HepG2 (cell line): ENCODE results near the gene TTLL13. TPM values are rescaled to one million over a fixed set of nuclear protein-coding genes. Genes with fewer than 3 reads are reported as not detected.

Experiments used
- ATAC-seq: fragments of 200-7000 bp; cut with Tn5 transposase; 3 replicates; pipeline ENCODE4 v1.9.1; 2020; ENCODE audit warnings: mild to moderate bottlenecking, moderate library complexity
- BruUV-seq: library from RNA; stranded (reverse); fragments of 400-500 nt; replicated peaks from 2 replicates; lab custom pipeline; 2021; lab: Mats Ljungman, UMichigan
- CTCF ChIA-PET: fragments of 300-600 bp; formaldehyde crosslinking; extraction: SDS; loops from one replicate; lab custom pipeline; 2021; ENCODE audit warnings: low total read pairs, inconsistent platforms, low intra/inter-chr PET ratio; lab: Yijun Ruan, JAX
- POLR2A ChIA-PET: fragments of 350-600 bp; sonication (Branson Sonifier 250); formaldehyde crosslinking; loops from one replicate; lab custom pipeline; 2020; ENCODE audit warnings: antibody characterized with exemption, inconsistent platforms; lab: Yijun Ruan, JAX
- DNase-seq: peaks from one replicate; pipeline ENCODE4 v3.0.0-alpha.2; 2015; ENCODE audit warnings: low spot score
- FAIRE-seq: peaks from 3 replicates; lab custom pipeline; 2011; peaks lifted over from hg19 to GRCh38; lab: Jason Lieb, UNC
- H2AFZ ChIP-seq: one replicate; pipeline ENCODE4 v1.6.1; 2011; ENCODE audit warnings: low read length, inconsistent platforms
- H3K27ac ChIP-seq: fragments of 300-600 bp; 3 replicates; pipeline ENCODE4 v1.8.0; 2011; ENCODE audit warnings: mixed run types, mild to moderate bottlenecking, mixed read lengths, low read length, inconsistent platforms; ENCODE audit not compliant: insufficient read depth; ENCODE audit errors: extremely low read length
- H3K27me3 ChIP-seq, 2 experiments: fragments of 200-600 bp in 1 of 2; 2 replicates in 1 of 2; 3 replicates in 1 of 2; pipeline versions ENCODE4 v1.6.0 to v1.8.0; 2011; ENCODE audit warnings: low read length in 2 of 2, mild to moderate bottlenecking in 2 of 2, moderate library complexity in 2 of 2, inconsistent platforms in 1 of 2; ENCODE audit not compliant: insufficient read depth in 2 of 2, control insufficient read depth in 1 of 2
- H3K36me3 ChIP-seq, 2 experiments: fragments of 200-600 bp in 1 of 2; replicated peaks in 1 of 2; 2 replicates in 1 of 2; 3 replicates in 1 of 2; pipeline versions ENCODE4 v1.5.1 to v1.8.0; 2011; ENCODE audit warnings: low read length in 2 of 2, inconsistent platforms in 1 of 2; ENCODE audit not compliant: insufficient read depth in 2 of 2, control insufficient read depth in 1 of 2
- H3K4me1 ChIP-seq: 2 replicates; pipeline ENCODE4 v1.5.1; 2012; ENCODE audit warnings: low read length, inconsistent platforms; ENCODE audit not compliant: insufficient read depth
- H3K4me2 ChIP-seq: 2 replicates; pipeline ENCODE4 v1.6.0; 2011; ENCODE audit warnings: low read depth, low read length, inconsistent platforms
- H3K4me3 ChIP-seq, 3 experiments: fragments of 200-600 bp in 1 of 3; sonication (generic), shearing (Covaris generic) in 1 of 3; replicated peaks in 1 of 3; 2 replicates each; pipeline ENCODE4 v1.5.1; 2011 to 2016; ENCODE audit warnings: low read length in 3 of 3, inconsistent platforms in 2 of 3, low read depth in 2 of 3, mild to moderate bottlenecking in 2 of 3, control low read depth in 1 of 3, mixed read lengths in 1 of 3; ENCODE audit not compliant: insufficient read depth in 1 of 3
- H3K79me2 ChIP-seq: one replicate; pipeline ENCODE4 v1.6.1; 2011; ENCODE audit warnings: low read length, inconsistent platforms; ENCODE audit not compliant: insufficient read depth
- H3K9ac ChIP-seq: 2 replicates; pipeline ENCODE4 v1.6.0; 2011; ENCODE audit warnings: mild to moderate bottlenecking, low read depth, low read length, inconsistent platforms; ENCODE audit not compliant: insufficient read depth
- H3K9me3 ChIP-seq: 2 replicates; pipeline ENCODE4 v1.5.1; 2012; ENCODE audit warnings: mild to moderate bottlenecking, low read length
- H4K20me1 ChIP-seq: 2 replicates; pipeline ENCODE4 v1.6.0; 2011; ENCODE audit warnings: inconsistent platforms, mild to moderate bottlenecking, low read length, moderate library complexity; ENCODE audit not compliant: insufficient read depth
- KIAA2018 ChIP-seq: sonication (generic); formaldehyde crosslinking; IDR thresholded peaks from 2 replicates; pipeline ENCODE4 v1.5.0; 2020; ENCODE audit warnings: mild to moderate bottlenecking, missing genetic modification reagents, borderline replicate concordance
- TBL1XR1 ChIP-seq: fragments of 150-350 bp; IDR thresholded peaks from 2 replicates; pipeline ENCODE4 v1.6.1; 2014; ENCODE audit warnings: borderline replicate concordance, low read length; ENCODE audit not compliant: partially characterized antibody
- ZNF747 ChIP-seq: sonication (generic); formaldehyde crosslinking; IDR thresholded peaks from 2 replicates; pipeline ENCODE4 v1.8.1; 2023; ENCODE audit warnings: missing genetic modification reagents, mild to moderate bottlenecking, borderline replicate concordance
- whole genome bisulfite sequencing: methylation state at CpG from one replicate; pipeline ENCODE4 v1.1.6; 2017; ENCODE audit warnings: low lambda C conversion rate; 5-methylcytosine and 5-hydroxymethylcytosine counted together
- in situ Hi-C: cut with HindIII; loops from 2 replicates; pipeline ENCODE4 v1.10.0; 2017; ENCODE audit warnings: low pct_unique_long_range_greater_than_20kb; ENCODE audit not compliant: extremely low pct_ligation_motif_present
- intact Hi-C: fragments of 100-400 bp; cut with micrococcal nuclease; formaldehyde crosslinking; loops from one replicate; pipeline ENCODE4 v1.10.0; 2022; ENCODE audit not compliant: unreplicated experiment
- polyA plus RNA-seq, 8 experiments: library from polyadenylated mRNA; depleted of rRNA in 3 of 8; stranded (reverse) in 7 of 8; unstranded in 1 of 8; fragments of >200 nt; fragmentation: Illumina TruSeq in 4 of 8; extraction: Trizol in 4 of 8; gene quantifications; 2 replicates each; pipeline versions ENCODE4 v1.2.1 to v1.2.3, GENCODE V29; 2011 to 2016; ENCODE audit warnings: low read depth in 4 of 8, missing spikeins in 1 of 8, mixed read lengths in 1 of 8; ENCODE audit not compliant: insufficient read depth in 1 of 8
- total RNA-seq, 5 experiments: library from RNA; depleted of rRNA; stranded (reverse); fragments of >200 nt; fragmentation: Illumina TruSeq; extraction: Trizol; gene quantifications; 2 replicates each; pipeline ENCODE4 v1.2.3, GENCODE V29; 2016; ENCODE audit warnings: low read depth in 1 of 5

The TTLL13 gene
- total and polyA plus RNA-seq, 2 of the 13 experiments (the other 11 are each of a cell fraction or from before 2014, with no cell fraction given): 0.07 to 0.29 TPM

- no peak for TF ChIP-seq KIAA2018 (CRISPR knock-in tag)
- TF ChIP-seq TBL1XR1: no peak
Measured at GRCh38 chr15:90225504-90226234, 23.7 kb upstream of the TTLL13 start (continued).

GRCh38 chr15:90227336-90227735, 22.0 kb upstream of the TTLL13 start:
- FAIRE-seq (no peak), ATAC-seq (no peak), DNase-seq (no peak)
- no peak for TF ChIP-seq ZNF747 (CRISPR knock-in tag)
- no peak overlapping the region for H3K4me3 ChIP-seq
- 100% methylated on average over 3 of the region's 7 CpGs for WGBS
- peaks cover 12% of the 10 kb centered on the region for H3K4me1 ChIP-seq
- POLR2A ChIA-PET: no interaction called here
- H3K4me2 ChIP-seq: no peak overlapping the region
- no TSS peak for BruUV-seq
- no peak overlapping the region for H3K9ac ChIP-seq
- CTCF ChIA-PET: no interaction called here
- no peaks in the 10 kb centered on the region for H3K9me3 ChIP-seq
- H2AFZ ChIP-seq: no peak overlapping the region
- intact Hi-C loops (no loop called here), in situ Hi-C loops (no loop called here)
- H3K79me2 ChIP-seq: peaks cover 4% of the 10 kb centered on the region
- H3K36me3 ChIP-seq: peaks cover 21 to 69% of the 10 kb centered on the region in 2 experiments
- H3K27me3 ChIP-seq: no peaks in the 10 kb centered on the region
- H3K27ac ChIP-seq: no peak overlapping the region
- no peaks in the 10 kb centered on the region for H4K20me1 ChIP-seq
